Midbrain (tissue), 1 donor: ENCODE results near the gene RELT.

ENCODE experiments used
- DNase-seq: peaks from one replicate; lab custom pipeline; 2025; lab: John Stamatoyannopoulos, UW

The RELT gene

GRCh38 chr11:73404048-73404447 is 27.8 kb downstream of the RELT start:
- DNase-seq: peak; percentile 74

- DNase-seq: no peak
Measured at GRCh38 chr11:73404506-73405145, 28.4 kb downstream of the RELT start.

GRCh38 chr11:73405146-73405510 is 28.9 kb downstream of the RELT start:
- no peak for DNase-seq

GRCh38 chr11:73406131-73406530 is 29.9 kb downstream of the RELT start:
- no peak for DNase-seq

GRCh38 chr11:73406619-73407018 is 30.4 kb downstream of the RELT start:
- no peak for DNase-seq

- no peak for DNase-seq
Measured at GRCh38 chr11:73409431-73409830, 33.2 kb downstream of the RELT start.

- DNase-seq: no peak
Measured at GRCh38 chr11:73410627-73411026, 34.4 kb downstream of the RELT start.

GRCh38 chr11:73411031-73411430 is 34.8 kb downstream of the RELT start:
- DNase-seq: no peak

- DNase-seq: no peak
Measured at GRCh38 chr11:73412308-73412707, 36.1 kb downstream of the RELT start.

- no peak for DNase-seq
Measured at GRCh38 chr11:73413256-73413655, 37.1 kb downstream of the RELT start.

- DNase-seq: peak; percentile 56
Measured at GRCh38 chr11:73414977-73415651, 38.9 kb downstream of the RELT start.

- DNase-seq: no peak
Measured at GRCh38 chr11:73415854-73416615, 39.8 kb downstream of the RELT start.

- no peak for DNase-seq
Measured at GRCh38 chr11:73416786-73417185, 40.6 kb downstream of the RELT start.

GRCh38 chr11:73420136-73420535 is 43.9 kb downstream of the RELT start:
- DNase-seq: no peak

- DNase-seq: no peak
Measured at GRCh38 chr11:73422886-73423285, 46.7 kb downstream of the RELT start.

GRCh38 chr11:73423506-73423905 is 47.3 kb downstream of the RELT start:
- DNase-seq: no peak

GRCh38 chr11:73425108-73425507 is 48.9 kb downstream of the RELT start:
- DNase-seq: no peak

- peak; percentile 18 for DNase-seq
Measured at GRCh38 chr11:73426219-73426850, 50.1 kb downstream of the RELT start.

GRCh38 chr11:73428227-73428626 is 52.0 kb downstream of the RELT start:
- DNase-seq: no peak

GRCh38 chr11:73428699-73429098 is 52.5 kb downstream of the RELT start:
- DNase-seq: no peak

- no peak for DNase-seq
Measured at GRCh38 chr11:73429121-73429750, 53.0 kb downstream of the RELT start.

- no peak for DNase-seq
Measured at GRCh38 chr11:73430326-73430725, 54.1 kb downstream of the RELT start.
